CD4-positive, alpha-beta T cell (primary cell): ENCODE results near the gene SPATA17. TPM values are rescaled to one million over a fixed set of nuclear protein-coding genes. Genes with fewer than 3 reads are reported as not detected.

ENCODE experiments used
- ATAC-seq: fragments of 200-7000 bp; cut with Tn5 transposase; one replicate; pipeline ENCODE4 v1.10.0; 2022; ENCODE audit warnings: mild to moderate bottlenecking; ENCODE audit not compliant: poor library complexity
- CTCF ChIA-PET: fragments of 350-600 bp; sonication (Branson Sonifier 250); formaldehyde crosslinking; loops from one replicate; lab custom pipeline; 2021; ENCODE audit warnings: antibody characterized with exemption, inconsistent platforms; lab: Charles Lee
- POLR2A ChIA-PET: fragments of 350-600 bp; sonication (Branson Sonifier 250); formaldehyde crosslinking; loops from one replicate; lab custom pipeline; 2021; ENCODE audit warnings: antibody characterized with exemption, inconsistent platforms; lab: Charles Lee
- DNase-seq, 14 experiments: peaks; one replicate each; pipeline ENCODE4 v3.0.0-alpha.2; 2013 to 2020; ENCODE audit warnings: mixed read lengths in 2 of 14
- H3K27ac ChIP-seq, 2 donors: one replicate each; pipeline versions ENCODE4 v1.5.1 to v1.7.0; 2013; ENCODE audit warnings: low read length in 2 of 2, low read depth in 1 of 2, mild to moderate bottlenecking in 1 of 2
- H3K27me3 ChIP-seq, 2 experiments: 1 replicate in 1 of 2; 2 replicates in 1 of 2; pipeline versions ENCODE4 v1.6.1 to v1.7.0; 2013; ENCODE audit warnings: low read length in 2 of 2, control low read depth in 1 of 2, mild to moderate bottlenecking in 1 of 2, moderate library complexity in 1 of 2; ENCODE audit not compliant: insufficient read depth in 2 of 2, control insufficient read depth in 1 of 2
- H3K36me3 ChIP-seq: one replicate; pipeline ENCODE4 v1.6.1; 2013; ENCODE audit warnings: low read length, control low read depth; ENCODE audit not compliant: insufficient read depth
- H3K4me1 ChIP-seq: one replicate; pipeline ENCODE4 v1.6.1; 2013; ENCODE audit warnings: low read length, control low read depth; ENCODE audit not compliant: insufficient read depth
- H3K4me3 ChIP-seq: one replicate; pipeline ENCODE4 v1.5.1; 2013; ENCODE audit warnings: mild to moderate bottlenecking, low read length, moderate library complexity
- H3K9me3 ChIP-seq, 2 experiments: 1 replicate in 1 of 2; 2 replicates in 1 of 2; pipeline versions ENCODE4 v1.6.1 to v1.7.0; 2013; ENCODE audit warnings: low read length in 2 of 2, mild to moderate bottlenecking in 2 of 2, control low read depth in 1 of 2, moderate library complexity in 1 of 2; ENCODE audit not compliant: control insufficient read depth in 1 of 2, insufficient read depth in 1 of 2
- H3K27ac Mint-ChIP-seq: one replicate; pipeline ENCODE4 v1.8.0; 2020; ENCODE audit warnings: mixed read lengths
- H3K27me3 Mint-ChIP-seq: one replicate; pipeline ENCODE4 v1.8.0; 2021; ENCODE audit warnings: mixed read lengths
- H3K36me3 Mint-ChIP-seq: one replicate; pipeline ENCODE4 v1.8.0; 2021; ENCODE audit warnings: low read depth, mixed read lengths
- H3K4me1 Mint-ChIP-seq: one replicate; pipeline ENCODE4 v1.8.0; 2021; ENCODE audit warnings: low read depth, mixed read lengths
- H3K4me3 Mint-ChIP-seq: one replicate; pipeline ENCODE4 v1.8.0; 2020; ENCODE audit warnings: mild to moderate bottlenecking, mixed read lengths
- H3K9me3 Mint-ChIP-seq: one replicate; pipeline ENCODE4 v1.8.0; 2020; ENCODE audit warnings: mixed read lengths
- CTCF ChIP-seq: fragments of 200-600 bp; IDR thresholded peaks from one replicate; pipeline ENCODE4 v1.8.0; 2022; ENCODE audit warnings: antibody characterized with exemption, mild to moderate bottlenecking
- intact Hi-C, 2 experiments: fragments of 100-400 bp; cut with DNase I in 1 of 2; cut with micrococcal nuclease in 1 of 2; formaldehyde crosslinking; loops; one replicate each; pipeline versions ENCODE4 v1.15.1 to v1.9.0; 2023 to 2025; cut with DNase I, micrococcal nuclease
- total RNA-seq, 174 experiments: library from RNA in 2 of 174; stranded (reverse) in 2 of 174; gene quantifications; one replicate each; pipeline ENCODE4 v1.2.3 and lab custom pipeline; 2021 to 2026

SPATA17 gene
- total RNA-seq, 2 experiments from 2014 or later: not detected

- Mint-ChIP-seq H3K27ac (no peak overlapping the region), H3K4me1 (no peaks in the 10 kb centered on the region), H3K36me3 (no peaks in the 10 kb centered on the region), H3K4me3 (no peak overlapping the region), H3K9me3 (peaks cover 2% of the 10 kb centered on the region), H3K27me3 (peaks cover 6% of the 10 kb centered on the region)
- Histone ChIP-seq H3K9me3 (no peaks in the 10 kb centered on the region), H3K36me3 (no peaks in the 10 kb centered on the region), H3K27me3 (no peaks in the 10 kb centered on the region), H3K4me3 (no peak overlapping the region), H3K4me1 (no peaks in the 10 kb centered on the region), H3K27ac (no peak overlapping the region)
- no peak for DNase-seq
- ChIA-PET CTCF (interaction anchor here (1.4 kb wide), 1 partner anchor 8 kb away, joined by 4 read pairs; no protein-coding TSS in a partner anchor), POLR2A (no interaction called here)
- no peak for TF ChIP-seq CTCF
- ATAC-seq: no peak
- intact Hi-C loops: no loop called here
Observed at GRCh38 chr1:217661407-217661806, 30.3 kb downstream of the SPATA17 start.

- Mint-ChIP-seq H3K9me3 (no peaks in the 10 kb centered on the region), H3K36me3 (no peaks in the 10 kb centered on the region), H3K27ac (no peak overlapping the region), H3K4me3 (no peak overlapping the region), H3K4me1 (no peaks in the 10 kb centered on the region), H3K27me3 (peaks cover 15% of the 10 kb centered on the region)
- H3K9me3 ChIP-seq: no peaks in the 10 kb centered on the region
- no peak overlapping the region for H3K27ac ChIP-seq
- intact Hi-C loops: no loop called here
- ATAC-seq: no peak
- no peaks in the 10 kb centered on the region for H3K4me1 ChIP-seq
- POLR2A ChIA-PET: no interaction called here
- no peak overlapping the region for H3K4me3 ChIP-seq
- no peaks in the 10 kb centered on the region for H3K27me3 ChIP-seq
- no peak for DNase-seq
- CTCF ChIA-PET: no interaction called here
- no peaks in the 10 kb centered on the region for H3K36me3 ChIP-seq
- no peak for TF ChIP-seq CTCF
Observed at GRCh38 chr1:217668351-217668940, 37.3 kb downstream of the SPATA17 start.

GRCh38 chr1:217673387-217673786 lies 42.2 kb downstream of the SPATA17 start:
- ChIA-PET POLR2A (no interaction called here), CTCF (no interaction called here)
- Mint-ChIP-seq H3K4me3 (no peak overlapping the region), H3K36me3 (no peaks in the 10 kb centered on the region), H3K4me1 (no peaks in the 10 kb centered on the region), H3K27ac (no peak overlapping the region), H3K9me3 (no peaks in the 10 kb centered on the region), H3K27me3 (peaks cover 15% of the 10 kb centered on the region)
- TF ChIP-seq CTCF: no peak
- no peaks in the 10 kb centered on the region for H3K4me1 ChIP-seq
- DNase-seq (peak in 2 of 14 experiments; percentile 4 to 7), ATAC-seq (no peak)
- H3K4me3 ChIP-seq: no peak overlapping the region
- intact Hi-C loops: no loop called here
- H3K27ac ChIP-seq: no peak overlapping the region
- H3K27me3 ChIP-seq: peaks cover 0 to 5% of the 10 kb centered on the region in 2 experiments
- H3K36me3 ChIP-seq: no peaks in the 10 kb centered on the region
- H3K9me3 ChIP-seq: no peaks in the 10 kb centered on the region
